ENCODE data around the gene STT3B. TPM values are rescaled to one million over a fixed set of nuclear protein-coding genes. Genes with fewer than 3 reads are reported as not detected.

Gene STT3B
- total RNA-seq, 2 experiments from 2014 or later, result 199 to 201 TPM

GRCh38 chr3:31673950-31674349 is 141.2 kb downstream of the STT3B start:
- no peaks in the 10 kb centered on the region for H3K27me3 Mint-ChIP-seq
- H3K9me3 Mint-ChIP-seq, result no peaks in the 10 kb centered on the region
- no peaks in the 10 kb centered on the region for H3K4me1 Mint-ChIP-seq
- ChIA-PET CTCF (no interaction called here), POLR2A (no interaction called here)
- H3K36me3 Mint-ChIP-seq (ENCODE audit: low read depth), result no peaks in the 10 kb centered on the region
- DNase-seq, result no peak
- no peak overlapping the region for H3K4me3 Mint-ChIP-seq
- H3K27ac Mint-ChIP-seq, result no peak overlapping the region

- H3K4me3 Mint-ChIP-seq, result no peak overlapping the region
- no peaks in the 10 kb centered on the region for H3K9me3 Mint-ChIP-seq
- H3K27ac Mint-ChIP-seq, result no peak overlapping the region
- ChIA-PET POLR2A (no interaction called here), CTCF (no interaction called here)
- no peak for DNase-seq
- no peaks in the 10 kb centered on the region for H3K27me3 Mint-ChIP-seq
- no peaks in the 10 kb centered on the region for H3K36me3 Mint-ChIP-seq (ENCODE audit: low read depth)
- no peaks in the 10 kb centered on the region for H3K4me1 Mint-ChIP-seq
Measured at GRCh38 chr3:31676556-31676955, 143.8 kb downstream of the STT3B start.

GRCh38 chr3:31680072-31680870 is 147.5 kb downstream of the STT3B start:
- no peak for DNase-seq
- Mint-ChIP-seq H3K27me3 (no peaks in the 10 kb centered on the region), H3K4me3 (no peak overlapping the region), H3K36me3 (ENCODE audit: low read depth) (no peaks in the 10 kb centered on the region), H3K9me3 (no peaks in the 10 kb centered on the region), H3K4me1 (no peaks in the 10 kb centered on the region), H3K27ac (no peak overlapping the region)
- CTCF ChIA-PET, result interaction anchor here (1.0 kb wide), 1 partner anchor 16 kb away, joined by 3 read pairs; no protein-coding TSS in a partner anchor
- POLR2A ChIA-PET, result no interaction called here
